Measurements from ENCODE around the gene LGR4. TPM values are rescaled to one million over a fixed set of nuclear protein-coding genes. Genes with fewer than 3 reads are reported as not detected.

LGR4 gene
- total and polyA plus RNA-seq, 11 donors, result 7.4 to 39.1 (median 28.3) TPM

DNA sequence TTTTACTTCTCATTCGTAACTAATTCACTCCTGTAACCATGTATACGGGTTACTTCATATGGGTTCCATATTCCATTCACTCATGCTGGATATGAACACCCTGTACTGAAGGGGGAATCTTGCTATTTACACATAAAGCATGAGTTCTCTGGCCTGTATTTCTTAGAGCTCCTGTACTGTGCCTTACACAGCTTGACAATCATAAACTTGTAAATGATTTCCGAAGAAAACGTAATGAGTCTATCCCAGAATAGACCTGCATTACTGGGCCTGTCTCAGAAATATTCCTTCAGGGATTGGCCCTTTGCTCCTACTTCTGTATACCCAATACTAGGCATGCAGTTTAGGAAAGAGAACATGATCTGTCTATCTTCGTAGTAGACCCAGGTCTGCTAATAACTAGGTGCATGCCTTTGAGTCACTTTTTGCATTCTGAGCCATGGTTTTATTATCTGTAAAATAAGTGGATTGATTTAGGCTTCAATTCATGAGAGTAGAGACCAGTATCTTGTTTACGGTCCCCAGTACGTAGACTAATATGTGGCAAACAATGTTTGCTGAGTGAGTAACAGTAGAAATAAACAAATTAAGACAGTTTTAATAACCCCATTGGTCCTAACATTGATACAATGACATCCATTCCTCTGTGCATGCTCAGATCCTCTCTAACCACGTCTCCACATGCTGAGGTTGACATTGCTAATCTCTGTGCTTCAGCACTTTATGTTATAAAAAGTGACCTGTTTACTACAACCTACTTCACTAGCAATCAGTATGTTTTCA is 110.8 kb downstream of the LGR4 start:
- Histone ChIP-seq H3K4me3 (peak overlapping the region in 6 of 12 donors; percentile 68 to 86 (median 79)), H3K4me1 (peaks cover 0 to 18% (median 10%) of the 10 kb centered on the region in 12 donors), H3K9me3 (no peaks in the 10 kb centered on the region), H3K36me3 (no peaks in the 10 kb centered on the region), H3K27ac (no peak overlapping the region), H3K27me3 (no peaks in the 10 kb centered on the region)
- 73 to 79% (median 73%) methylated on average over 8 of the region's 8 CpGs for WGBS, 4 donors
- ATAC-seq, result no peak
- no peak for DNase-seq
- TF ChIP-seq, protein P1, sequence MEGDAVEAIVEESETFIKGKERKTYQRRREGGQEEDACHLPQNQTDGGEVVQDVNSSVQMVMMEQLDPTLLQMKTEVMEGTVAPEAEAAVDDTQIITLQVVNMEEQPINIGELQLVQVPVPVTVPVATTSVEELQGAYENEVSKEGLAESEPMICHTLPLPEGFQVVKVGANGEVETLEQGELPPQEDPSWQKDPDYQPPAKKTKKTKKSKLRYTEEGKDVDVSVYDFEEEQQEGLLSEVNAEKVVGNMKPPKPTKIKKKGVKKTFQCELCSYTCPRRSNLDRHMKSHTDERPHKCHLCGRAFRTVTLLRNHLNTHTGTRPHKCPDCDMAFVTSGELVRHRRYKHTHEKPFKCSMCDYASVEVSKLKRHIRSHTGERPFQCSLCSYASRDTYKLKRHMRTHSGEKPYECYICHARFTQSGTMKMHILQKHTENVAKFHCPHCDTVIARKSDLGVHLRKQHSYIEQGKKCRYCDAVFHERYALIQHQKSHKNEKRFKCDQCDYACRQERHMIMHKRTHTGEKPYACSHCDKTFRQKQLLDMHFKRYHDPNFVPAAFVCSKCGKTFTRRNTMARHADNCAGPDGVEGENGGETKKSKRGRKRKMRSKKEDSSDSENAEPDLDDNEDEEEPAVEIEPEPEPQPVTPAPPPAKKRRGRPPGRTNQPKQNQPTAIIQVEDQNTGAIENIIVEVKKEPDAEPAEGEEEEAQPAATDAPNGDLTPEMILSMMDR (IDR thresholded peaks at IDR 0.05), result no peak
- no peak for TF ChIP-seq POLR2A (IDR thresholded peaks at IDR 0.05)
- intact Hi-C loops (cut with DNase I), result loop anchor here in 5 of 10 donors (5.0 to 10.0 kb wide), 4 partner anchors 105 to 177 kb away; partner anchors contain the start of gene LGR4 (in 3 of the 5)

DNA sequence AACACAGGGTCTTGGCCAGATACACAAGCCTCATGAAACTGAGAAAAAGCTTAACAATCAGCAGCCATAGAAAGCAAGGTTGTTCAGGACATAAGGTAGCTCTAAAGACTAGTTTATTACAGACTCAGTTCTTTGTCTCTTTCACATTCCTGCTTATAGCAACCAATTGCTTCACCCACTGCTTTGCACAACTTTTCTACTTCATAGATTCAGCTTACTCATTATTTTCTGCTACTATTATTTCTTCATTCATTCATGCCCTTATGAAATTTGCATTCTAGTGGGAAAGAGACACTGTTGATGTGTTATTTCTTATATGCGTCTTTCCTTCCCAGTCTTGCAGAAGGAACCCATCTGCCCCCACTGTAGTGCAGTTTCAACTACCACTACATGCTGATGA is 114.3 kb downstream of the LGR4 start:
- DNase-seq (no peak), ATAC-seq (no peak)
- Histone ChIP-seq H3K36me3 (no peaks in the 10 kb centered on the region), H3K4me3 (no peak overlapping the region), H3K27ac (no peak overlapping the region), H3K9me3 (no peaks in the 10 kb centered on the region), H3K27me3 (no peaks in the 10 kb centered on the region), H3K4me1 (peaks cover 0 to 14% (median 3%) of the 10 kb centered on the region in 12 donors)
- TF ChIP-seq, protein P1 (IDR thresholded peaks at IDR 0.05), result no peak
- no peak for TF ChIP-seq POLR2A (IDR thresholded peaks at IDR 0.05)
- 82 to 97% (median 90%) methylated on average over 1 of the region's 1 CpG for WGBS, 4 donors
- intact Hi-C loops (cut with DNase I), result no loop called here

DNA sequence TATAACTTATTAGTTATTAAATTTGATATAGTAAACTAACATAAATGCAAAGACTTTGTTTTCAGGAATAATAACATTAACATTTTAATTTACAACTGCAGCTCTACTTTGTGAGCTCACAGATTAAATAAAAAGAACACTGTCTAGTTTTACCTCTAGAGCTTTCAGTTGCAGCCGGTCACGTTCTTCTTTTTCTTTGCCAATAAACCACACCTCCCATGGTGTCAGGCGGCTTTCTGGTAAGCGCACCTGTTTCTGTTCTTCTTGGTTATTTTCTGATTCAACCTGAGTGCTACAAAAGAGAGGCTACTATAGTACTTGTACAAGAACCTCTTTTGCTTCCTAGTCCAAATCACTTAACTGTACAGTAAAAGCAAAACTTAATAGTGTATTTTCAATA is 115.3 kb downstream of the LGR4 start:
- Histone ChIP-seq H3K27me3 (no peaks in the 10 kb centered on the region), H3K4me3 (no peak overlapping the region), H3K9me3 (no peaks in the 10 kb centered on the region), H3K4me1 (peaks cover 0 to 10% (median 0%) of the 10 kb centered on the region in 12 donors), H3K27ac (no peak overlapping the region), H3K36me3 (no peaks in the 10 kb centered on the region)
- ATAC-seq (no peak), DNase-seq (no peak)
- intact Hi-C loops (cut with DNase I), result no loop called here
- WGBS, 4 donors, result 75 to 89% (median 82%) methylated on average over 4 of the region's 4 CpGs
- no peak for TF ChIP-seq POLR2A (IDR thresholded peaks at IDR 0.05)
- TF ChIP-seq, protein P1 (IDR thresholded peaks at IDR 0.05), result no peak

DNA sequence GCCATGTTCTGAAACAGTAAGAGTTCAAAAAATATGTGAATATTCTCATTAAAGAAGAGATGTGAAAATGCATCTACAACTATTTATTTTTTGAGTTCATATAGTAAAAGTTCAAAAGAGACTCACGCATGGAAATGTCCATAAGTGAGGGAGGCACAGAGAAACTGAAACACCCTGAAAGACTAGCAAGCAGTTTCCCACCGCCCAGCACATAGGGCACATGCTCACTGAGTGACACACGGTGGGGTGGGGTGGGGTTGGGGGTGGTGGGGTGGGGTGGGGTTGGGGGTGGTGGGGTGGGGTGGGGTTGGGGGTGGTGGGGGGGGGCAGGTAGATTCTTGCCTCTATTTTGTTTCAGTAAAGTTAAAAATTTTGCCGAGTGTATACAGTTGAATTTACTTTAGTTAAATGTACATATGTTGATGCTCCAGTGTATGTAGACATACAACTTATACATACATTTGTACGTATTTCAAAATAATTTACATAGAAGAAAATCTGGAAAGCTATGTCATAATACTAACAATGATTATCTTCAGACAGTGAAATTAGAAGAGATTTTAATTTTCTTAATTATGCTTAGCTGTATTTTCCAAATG is 115.9 kb downstream of the LGR4 start:
- H3K27ac ChIP-seq, result no peak overlapping the region
- ATAC-seq (no peak), DNase-seq (no peak)
- intact Hi-C loops (cut with DNase I), result no loop called here
- TF ChIP-seq, protein P1 (IDR thresholded peaks at IDR 0.05), result no peak
- TF ChIP-seq POLR2A (IDR thresholded peaks at IDR 0.05), result no peak
- peaks cover 0 to 5% (median 0%) of the 10 kb centered on the region in 12 donors for H3K4me1 ChIP-seq
- no peaks in the 10 kb centered on the region for H3K27me3 ChIP-seq
- H3K9me3 ChIP-seq, result no peaks in the 10 kb centered on the region
- H3K4me3 ChIP-seq, result no peak overlapping the region
- WGBS, 4 donors, result 84 to 93% (median 91%) methylated on average over 5 of the region's 5 CpGs
- H3K36me3 ChIP-seq, result no peaks in the 10 kb centered on the region

All from heart left ventricle (tissue), 16 donors.